ENCODE data around the gene BRD3. TPM values are rescaled to one million over a fixed set of nuclear protein-coding genes. Genes with fewer than 3 reads are reported as not detected.

BRD3 gene
- total RNA-seq, 2 experiments from 2014 or later: 36.6 to 37.2 TPM

GRCh38 chr9:134057307-134057657 lies 10.5 kb downstream of the BRD3 start:
- ChIA-PET POLR2A (no interaction called here), CTCF (no interaction called here)

GRCh38 chr9:134056483-134057306 lies 11.1 kb downstream of the BRD3 start:
- ChIA-PET POLR2A (no interaction called here), CTCF (no interaction called here)

- CTCF ChIA-PET: no interaction called here
Measured at GRCh38 chr9:134055981-134056461, 11.8 kb downstream of the BRD3 start.

GRCh38 chr9:134054891-134055811 lies 12.7 kb downstream of the BRD3 start:
- POLR2A ChIA-PET: no interaction called here
- CTCF ChIA-PET: no interaction called here

More at GRCh38 chr9:134055981-134056461, 11.8 kb downstream of the BRD3 start:
- POLR2A ChIA-PET: no interaction called here

- ChIA-PET CTCF (no interaction called here), POLR2A (no interaction called here)
Measured at GRCh38 chr9:134053941-134054761, 13.7 kb downstream of the BRD3 start.

GRCh38 chr9:134053401-134053871 lies 14.4 kb downstream of the BRD3 start:
- CTCF ChIA-PET: no interaction called here
- POLR2A ChIA-PET: no interaction called here

- ChIA-PET CTCF (interaction anchor here (0.6 kb wide), 1 partner anchor 161 kb away, joined by 3 read pairs; no protein-coding TSS in a partner anchor), POLR2A (no interaction called here)
Measured at GRCh38 chr9:134052941-134053340, 14.9 kb downstream of the BRD3 start.

- CTCF ChIA-PET: interaction anchor here (0.6 kb wide), 1 partner anchor 161 kb away, joined by 3 read pairs; no protein-coding TSS in a partner anchor
- POLR2A ChIA-PET: no interaction called here
Measured at GRCh38 chr9:134052491-134052890, 15.3 kb downstream of the BRD3 start.

GRCh38 chr9:134051319-134051718 lies 16.5 kb downstream of the BRD3 start:
- ChIA-PET POLR2A (interaction anchor here (0.6 kb wide), 1 partner anchor 18 kb away, joined by 3 read pairs; no protein-coding TSS in a partner anchor), CTCF (no interaction called here)

- ChIA-PET CTCF (no interaction called here), POLR2A (no interaction called here)
Measured at GRCh38 chr9:134050726-134051125, 17.1 kb downstream of the BRD3 start.

GRCh38 chr9:134049772-134050588 lies 17.8 kb downstream of the BRD3 start:
- ChIA-PET POLR2A (no interaction called here), CTCF (no interaction called here)

- CTCF ChIA-PET: no interaction called here
Measured at GRCh38 chr9:134049236-134049635, 18.6 kb downstream of the BRD3 start.

GRCh38 chr9:134048582-134048968 lies 19.3 kb downstream of the BRD3 start:
- POLR2A ChIA-PET: no interaction called here

More at GRCh38 chr9:134049236-134049635, 18.6 kb downstream of the BRD3 start:
- POLR2A ChIA-PET: no interaction called here

GRCh38 chr9:134047868-134048581 lies 19.8 kb downstream of the BRD3 start:
- CTCF ChIA-PET: no interaction called here
- POLR2A ChIA-PET: no interaction called here

More at GRCh38 chr9:134048582-134048968, 19.3 kb downstream of the BRD3 start:
- CTCF ChIA-PET: no interaction called here

- ChIA-PET CTCF (no interaction called here), POLR2A (no interaction called here)
Measured at GRCh38 chr9:134046894-134047681, 20.7 kb downstream of the BRD3 start.

- ChIA-PET POLR2A (no interaction called here), CTCF (no interaction called here)
Measured at GRCh38 chr9:134045841-134046544, 21.8 kb downstream of the BRD3 start.

- POLR2A ChIA-PET: no interaction called here
- CTCF ChIA-PET: no interaction called here
Measured at GRCh38 chr9:134044944-134045343, 22.9 kb downstream of the BRD3 start.
